ENCODE data around the gene ANKRD1. TPM values are rescaled to one million over a fixed set of nuclear protein-coding genes. Genes with fewer than 3 reads are reported as not detected.

The ANKRD1 gene
- total RNA-seq, 1 experiment from 2014 or later, result 0.11 TPM

GRCh38 chr10:90872648-90873020 is 48.3 kb downstream of the ANKRD1 start:
- peak overlapping the region; percentile 91 to 97 for H3K4me3 Mint-ChIP-seq
- peaks cover 17 to 27% of the 10 kb centered on the region in 2 experiments for H3K4me1 Mint-ChIP-seq
- Histone ChIP-seq H4K20me1 (ENCODE audit: control insufficient read depth, insufficient read depth, insufficient read length) (no peaks in the 10 kb centered on the region), H3K23ac (ENCODE audit: insufficient read length, low read depth, low read length) (no peak overlapping the region), H3K9ac (ENCODE audit: extremely low read depth, insufficient read length, low read length) (peak overlapping the region; percentile 97), H3K4ac (ENCODE audit: low read depth, low read length) (no peak overlapping the region), H3T11ph (ENCODE audit: low read length) (no peak overlapping the region), H2BK20ac (ENCODE audit: low read depth, low read length, poor library complexity, severe bottlenecking) (no peak overlapping the region), H3K23me2 (ENCODE audit: insufficient read length, low read depth, low read length, poor library complexity, severe bottlenecking) (peaks cover 7% of the 10 kb centered on the region), H3K18ac (ENCODE audit: insufficient read length, low read depth, low read length) (no peak overlapping the region), H4K5ac (ENCODE audit: insufficient read length, low read depth, low read length) (no peak overlapping the region), H2BK120ac (ENCODE audit: low read depth, low read length, poor library complexity, severe bottlenecking) (no peak overlapping the region), H2AK5ac (ENCODE audit: insufficient read length, low read length) (no peak overlapping the region), H3K56ac (ENCODE audit: insufficient read length, low read depth, low read length) (peak overlapping the region; percentile 67), H3K9me3 (ENCODE audit: control insufficient read depth, low read depth, low read length) (no peaks in the 10 kb centered on the region), H2AFZ (ENCODE audit: low read length) (no peak overlapping the region), H3K14ac (ENCODE audit: insufficient read depth, low read length) (0 out of 2 replicates have a peak overlapping the region, but pooled peaks have one; percentile 92), H4K91ac (ENCODE audit: insufficient read length, low read depth, low read length) (no peak overlapping the region), H3K79me1 (ENCODE audit: insufficient read depth, low read depth, low read length, poor library complexity, severe bottlenecking) (peaks cover 3% of the 10 kb centered on the region), H2BK12ac (ENCODE audit: insufficient read length, low read depth, low read length) (no peak overlapping the region), H4K8ac (replicated peaks; ENCODE audit: insufficient read length, low read depth, low read length) (peak overlapping the region; percentile 74), H3K27me3 (ENCODE audit: insufficient read depth, low read length) (no peaks in the 10 kb centered on the region), H2BK5ac (ENCODE audit: insufficient read length, low read length) (no peak overlapping the region), H3K4me2 (ENCODE audit: insufficient read depth, insufficient read length, low read length) (peak overlapping the region; percentile 99), H3K79me2 (ENCODE audit: insufficient read depth, low read length) (peaks cover 8% of the 10 kb centered on the region; the same call in 1 of the 2 replicates), H3K4me1 (ENCODE audit: insufficient read depth, low read length) (peaks cover 2% of the 10 kb centered on the region; the same call in 1 of the 2 replicates), H2BK15ac (ENCODE audit: low read depth, low read length) (no peak overlapping the region), H3K27ac (ENCODE audit: insufficient read length, low read depth, low read length) (no peak overlapping the region)
- DNase-seq, result no peak
- TF ChIP-seq, protein P1, sequence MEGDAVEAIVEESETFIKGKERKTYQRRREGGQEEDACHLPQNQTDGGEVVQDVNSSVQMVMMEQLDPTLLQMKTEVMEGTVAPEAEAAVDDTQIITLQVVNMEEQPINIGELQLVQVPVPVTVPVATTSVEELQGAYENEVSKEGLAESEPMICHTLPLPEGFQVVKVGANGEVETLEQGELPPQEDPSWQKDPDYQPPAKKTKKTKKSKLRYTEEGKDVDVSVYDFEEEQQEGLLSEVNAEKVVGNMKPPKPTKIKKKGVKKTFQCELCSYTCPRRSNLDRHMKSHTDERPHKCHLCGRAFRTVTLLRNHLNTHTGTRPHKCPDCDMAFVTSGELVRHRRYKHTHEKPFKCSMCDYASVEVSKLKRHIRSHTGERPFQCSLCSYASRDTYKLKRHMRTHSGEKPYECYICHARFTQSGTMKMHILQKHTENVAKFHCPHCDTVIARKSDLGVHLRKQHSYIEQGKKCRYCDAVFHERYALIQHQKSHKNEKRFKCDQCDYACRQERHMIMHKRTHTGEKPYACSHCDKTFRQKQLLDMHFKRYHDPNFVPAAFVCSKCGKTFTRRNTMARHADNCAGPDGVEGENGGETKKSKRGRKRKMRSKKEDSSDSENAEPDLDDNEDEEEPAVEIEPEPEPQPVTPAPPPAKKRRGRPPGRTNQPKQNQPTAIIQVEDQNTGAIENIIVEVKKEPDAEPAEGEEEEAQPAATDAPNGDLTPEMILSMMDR (conservative IDR thresholded peaks at IDR 0.05), result no peak
- peaks cover 11% of the 10 kb centered on the region in 2 experiments for H3K9me3 Mint-ChIP-seq
- WGBS (ENCODE audit: extremely low coverage, insufficient read length, low lambda C conversion rate), result no CpG with 5 or more reads among the region's 8 CpGs
- peaks cover 12 to 31% (median 28%) of the 10 kb centered on the region in 3 experiments for H3K36me3 Mint-ChIP-seq (ENCODE audit: insufficient read depth in 1 of 3, low read depth in 3 of 3)
- H3K27ac Mint-ChIP-seq, result peak overlapping the region in 2 of 3 experiments; percentile 98; a peak in 3 of 7 replicates
- peaks cover 12% of the 10 kb centered on the region for H3K27me3 Mint-ChIP-seq (ENCODE audit: low read depth)
